ENCODE measurements around the gene CBX1.

DNA sequence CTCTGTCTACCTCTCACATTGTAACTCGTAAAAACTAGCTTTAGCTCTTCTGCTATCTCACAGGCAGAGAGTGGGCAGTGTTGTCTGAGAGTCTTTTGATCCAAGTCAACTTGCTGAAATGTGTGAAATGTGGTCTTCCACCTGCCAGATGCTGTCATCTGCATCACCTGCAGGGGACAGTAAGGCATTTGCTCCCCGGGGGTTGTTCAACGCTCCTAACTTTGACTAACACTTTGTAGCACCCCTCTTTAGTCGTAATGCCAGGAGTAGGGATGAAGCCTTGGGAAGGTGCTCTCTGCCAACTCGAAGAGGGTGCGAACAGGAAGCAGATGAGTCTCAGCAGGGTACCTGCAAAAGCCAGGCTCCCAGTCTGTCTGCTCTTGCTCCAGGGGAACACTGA lies 42.4 kb upstream of the CBX1 start:
- TF ChIP-seq, protein P1, sequence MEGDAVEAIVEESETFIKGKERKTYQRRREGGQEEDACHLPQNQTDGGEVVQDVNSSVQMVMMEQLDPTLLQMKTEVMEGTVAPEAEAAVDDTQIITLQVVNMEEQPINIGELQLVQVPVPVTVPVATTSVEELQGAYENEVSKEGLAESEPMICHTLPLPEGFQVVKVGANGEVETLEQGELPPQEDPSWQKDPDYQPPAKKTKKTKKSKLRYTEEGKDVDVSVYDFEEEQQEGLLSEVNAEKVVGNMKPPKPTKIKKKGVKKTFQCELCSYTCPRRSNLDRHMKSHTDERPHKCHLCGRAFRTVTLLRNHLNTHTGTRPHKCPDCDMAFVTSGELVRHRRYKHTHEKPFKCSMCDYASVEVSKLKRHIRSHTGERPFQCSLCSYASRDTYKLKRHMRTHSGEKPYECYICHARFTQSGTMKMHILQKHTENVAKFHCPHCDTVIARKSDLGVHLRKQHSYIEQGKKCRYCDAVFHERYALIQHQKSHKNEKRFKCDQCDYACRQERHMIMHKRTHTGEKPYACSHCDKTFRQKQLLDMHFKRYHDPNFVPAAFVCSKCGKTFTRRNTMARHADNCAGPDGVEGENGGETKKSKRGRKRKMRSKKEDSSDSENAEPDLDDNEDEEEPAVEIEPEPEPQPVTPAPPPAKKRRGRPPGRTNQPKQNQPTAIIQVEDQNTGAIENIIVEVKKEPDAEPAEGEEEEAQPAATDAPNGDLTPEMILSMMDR (IDR thresholded peaks at IDR 0.05) = no peak
- TF ChIP-seq POLR2A (IDR thresholded peaks at IDR 0.05) (no peak), POLR2AphosphoS5 (IDR thresholded peaks at IDR 0.05) (no peak), EP300 (IDR thresholded peaks at IDR 0.05) (no peak)

Measured in suprapubic skin (tissue), 4 donors.